WTC11 (cell line): Measurements from ENCODE around the gene DGKG. TPM values are rescaled to one million over a fixed set of nuclear protein-coding genes. Genes with fewer than 3 reads are reported as not detected.

Source experiments
- ATAC-seq: fragments of 200-7000 bp; cut with Tn5 transposase; 2 replicates; pipeline ENCODE4 v1.10.0; 2021; ENCODE audit warnings: mild to moderate bottlenecking, moderate library complexity
- CTCF ChIA-PET: fragments of 300-600 bp; sonication (Branson Sonifier 250); formaldehyde crosslinking; loops from one replicate; lab custom pipeline; 2021; ENCODE audit warnings: antibody characterized with exemption; lab: Charles Lee
- POLR2A ChIA-PET: fragments of 350-600 bp; sonication (Branson Sonifier 250); formaldehyde crosslinking; loops from one replicate; lab custom pipeline; 2021; ENCODE audit warnings: antibody characterized with exemption; lab: Charles Lee
- DNase-seq: peaks from one replicate; pipeline ENCODE4 v3.0.0; 2021; ENCODE audit warnings: low spot score
- H3K27ac Mint-ChIP-seq: 2 replicates; pipeline ENCODE4 v1.8.0; 2021; ENCODE audit warnings: mixed read lengths
- H3K27me3 Mint-ChIP-seq: 2 replicates; pipeline ENCODE4 v1.8.0; 2021; ENCODE audit warnings: low read depth, mild to moderate bottlenecking, moderate library complexity, mixed read lengths
- H3K36me3 Mint-ChIP-seq: 2 replicates; pipeline ENCODE4 v1.8.0; 2021; ENCODE audit warnings: mixed read lengths
- H3K4me1 Mint-ChIP-seq: 2 replicates; pipeline ENCODE4 v1.8.0; 2022; ENCODE audit warnings: mixed read lengths
- H3K4me3 Mint-ChIP-seq: 2 replicates; pipeline ENCODE4 v1.8.0; 2021; ENCODE audit warnings: mild to moderate bottlenecking, moderate library complexity, mixed read lengths
- H3K9me3 Mint-ChIP-seq: 2 replicates; pipeline ENCODE4 v1.8.0; 2021; ENCODE audit warnings: mixed read lengths
- ATF3 ChIP-seq: sonication (generic); formaldehyde crosslinking; conservative IDR thresholded peaks from 2 replicates; pipeline ENCODE4 v1.8.1; 2022; ENCODE audit warnings: mild to moderate bottlenecking, missing genetic modification reagents
- CDX4 ChIP-seq: fragments of 250-450 bp; sonication (Bioruptor Pico); IDR thresholded peaks from 2 replicates; pipeline ENCODE4 v1.9.0; 2021; ENCODE audit warnings: moderate library complexity, mild to moderate bottlenecking, inconsistent platforms, borderline replicate concordance
- CREB1 ChIP-seq: sonication (generic); formaldehyde crosslinking; IDR thresholded peaks from 2 replicates; pipeline ENCODE4 v1.8.0; 2023; ENCODE audit warnings: mild to moderate bottlenecking, missing genetic modification reagents
- CTCF ChIP-seq: fragments of 200-600 bp; IDR thresholded peaks from 2 replicates; pipeline ENCODE4 v1.8.0; 2022; ENCODE audit warnings: antibody characterized with exemption
- FOXK1 ChIP-seq: sonication (generic); formaldehyde crosslinking; IDR thresholded peaks from 2 replicates; pipeline ENCODE4 v1.8.0; 2022; ENCODE audit warnings: mild to moderate bottlenecking, moderate library complexity, missing genetic modification reagents
- GABPB1 ChIP-seq: sonication (generic); formaldehyde crosslinking; IDR thresholded peaks from 2 replicates; pipeline ENCODE4 v1.8.1; 2023; ENCODE audit warnings: mild to moderate bottlenecking, missing genetic modification reagents
- GTF2I ChIP-seq: fragments of 250-450 bp; sonication (Bioruptor Pico); conservative IDR thresholded peaks from 2 replicates; pipeline ENCODE4 v1.4.0; 2021; ENCODE audit warnings: mild to moderate bottlenecking
- HMGXB4 ChIP-seq: sonication (generic); formaldehyde crosslinking; IDR thresholded peaks from 2 replicates; pipeline ENCODE4 v1.8.1; 2023; ENCODE audit warnings: mild to moderate bottlenecking, moderate library complexity, missing genetic modification reagents
- JUN ChIP-seq: sonication (generic); formaldehyde crosslinking; IDR thresholded peaks from 2 replicates; pipeline ENCODE4 v1.8.0; 2023; ENCODE audit warnings: mild to moderate bottlenecking, missing genetic modification reagents
- MYBL2 ChIP-seq: sonication (generic); formaldehyde crosslinking; IDR thresholded peaks from 2 replicates; pipeline ENCODE4 v1.8.1; 2023; ENCODE audit warnings: mild to moderate bottlenecking, moderate library complexity, missing genetic modification reagents
- NFATC4 ChIP-seq: fragments of 250-450 bp; sonication (Bioruptor Pico); IDR thresholded peaks from 2 replicates; pipeline ENCODE4 v1.9.0; 2021; ENCODE audit warnings: mild to moderate bottlenecking
- OVOL2 ChIP-seq: fragments of 250-450 bp; sonication (Bioruptor Pico); IDR thresholded peaks from 2 replicates; pipeline ENCODE4 v1.9.0; 2021; ENCODE audit warnings: mild to moderate bottlenecking, borderline replicate concordance
- PREB ChIP-seq: sonication (generic); formaldehyde crosslinking; IDR thresholded peaks from 2 replicates; pipeline ENCODE4 v1.8.1; 2022; ENCODE audit warnings: mild to moderate bottlenecking, missing genetic modification reagents, moderate library complexity, borderline replicate concordance
- RELA ChIP-seq: sonication (generic); formaldehyde crosslinking; IDR thresholded peaks from 2 replicates; pipeline ENCODE4 v1.8.1; 2022; ENCODE audit warnings: missing genetic modification reagents, mild to moderate bottlenecking, borderline replicate concordance
- TEAD4 ChIP-seq: sonication (generic); formaldehyde crosslinking; IDR thresholded peaks from 2 replicates; pipeline ENCODE4 v1.8.0; 2022; ENCODE audit warnings: mild to moderate bottlenecking, missing genetic modification reagents
- USF1 ChIP-seq: sonication (generic); formaldehyde crosslinking; IDR thresholded peaks from 2 replicates; pipeline ENCODE4 v1.8.0; 2022; ENCODE audit warnings: mild to moderate bottlenecking, missing genetic modification reagents
- ZBTB43 ChIP-seq: sonication (generic); formaldehyde crosslinking; IDR thresholded peaks from 2 replicates; pipeline ENCODE4 v1.8.1; 2023; ENCODE audit warnings: mild to moderate bottlenecking, missing genetic modification reagents
- ZNF121 ChIP-seq: sonication (generic); formaldehyde crosslinking; IDR thresholded peaks from 2 replicates; pipeline ENCODE4 v1.8.0; 2023; ENCODE audit warnings: missing genetic modification reagents
- ZNF219 ChIP-seq: sonication (generic); formaldehyde crosslinking; IDR thresholded peaks from 2 replicates; pipeline ENCODE4 v1.8.0; 2023; ENCODE audit warnings: missing genetic modification reagents, mild to moderate bottlenecking, borderline replicate concordance
- total RNA-seq: library from RNA; stranded (reverse); gene quantifications from 3 replicates; pipeline ENCODE4 v1.2.3, GENCODE V29; 2021

The DGKG gene
- total RNA-seq, 1 experiment from 2014 or later: 0.92 TPM

- Mint-ChIP-seq H3K4me1 (peaks cover 11% of the 10 kb centered on the region), H3K27me3 (no peaks in the 10 kb centered on the region; the same call in 1 of the 2 replicates), H3K27ac (no peak overlapping the region), H3K9me3 (no peaks in the 10 kb centered on the region), H3K4me3 (no peak overlapping the region), H3K36me3 (no peaks in the 10 kb centered on the region)
- DNase-seq (no peak), ATAC-seq (no peak)
- ChIA-PET CTCF (interaction anchor here (0.9 to 1.8 kb wide), 6 partner anchors 12 to 259 kb away, joined by 3 to 17 read pairs (median 6); no protein-coding TSS in a partner anchor), POLR2A (interaction anchor here (0.7 kb wide), 1 partner anchor 350 kb away, joined by 3 read pairs; no protein-coding TSS in a partner anchor)
- TF ChIP-seq CDX4: no peak
These were observed 80.9 kb downstream of the DGKG start for GRCh38 chr3:186281176-186281575.

- Mint-ChIP-seq H3K36me3 (no peaks in the 10 kb centered on the region), H3K27ac (no peak overlapping the region), H3K4me1 (peaks cover 11% of the 10 kb centered on the region), H3K9me3 (no peaks in the 10 kb centered on the region), H3K4me3 (no peak overlapping the region), H3K27me3 (no peaks in the 10 kb centered on the region; the same call in 1 of the 2 replicates)
- ChIA-PET POLR2A (no interaction called here), CTCF (interaction anchor here (0.9 to 1.8 kb wide), 6 partner anchors 12 to 259 kb away, joined by 3 to 17 read pairs (median 6); no protein-coding TSS in a partner anchor)
- DNase-seq: no peak
- TF ChIP-seq TEAD4 (CRISPR knock-in tag): no peak
- no peak for TF ChIP-seq OVOL2 (CRISPR knock-in tag)
- TF ChIP-seq USF1 (CRISPR knock-in tag): no peak
- TF ChIP-seq FOXK1 (CRISPR knock-in tag): no peak
- TF ChIP-seq MYBL2: no peak
- TF ChIP-seq JUN (CRISPR knock-in tag): no peak
- TF ChIP-seq ATF3: no peak
- TF ChIP-seq GABPB1 (CRISPR knock-in tag): no peak
- TF ChIP-seq NFATC4 (CRISPR knock-in tag): no peak
- TF ChIP-seq ZNF219 (CRISPR knock-in tag): no peak
- TF ChIP-seq GTF2I (CRISPR knock-in tag): no peak
- TF ChIP-seq ZNF121: no peak
- no peak for TF ChIP-seq PREB (CRISPR knock-in tag)
- TF ChIP-seq RELA (CRISPR knock-in tag): no peak
- TF ChIP-seq CTCF: no peak
- TF ChIP-seq CREB1 (CRISPR knock-in tag): no peak
- no peak for TF ChIP-seq ZBTB43 (CRISPR knock-in tag)
- no peak for TF ChIP-seq HMGXB4
- ATAC-seq: no peak
These were observed 81.3 kb downstream of the DGKG start for GRCh38 chr3:186280737-186281136.
